GM18505 (cell line): ENCODE results near the gene TGFA.

Experiments used
- ATAC-seq: cut with Tn5 transposase; IDR thresholded peaks from one replicate; pipeline ENCODE4 v1.9.1; 2021; ENCODE audit not compliant: unreplicated experiment
- POLR2A ChIP-seq: IDR thresholded peaks from 4 replicates; pipeline ENCODE4 v1.6.1; 2011; ENCODE audit warnings: borderline replicate concordance; ENCODE audit not compliant: insufficient read depth, insufficient read length; ENCODE audit errors: extremely low read depth

TGFA gene

GRCh38 chr2:70526126-70526525, 27.5 kb downstream of the TGFA start:
- no peak for TF ChIP-seq POLR2A
- ATAC-seq = no peak

DNA sequence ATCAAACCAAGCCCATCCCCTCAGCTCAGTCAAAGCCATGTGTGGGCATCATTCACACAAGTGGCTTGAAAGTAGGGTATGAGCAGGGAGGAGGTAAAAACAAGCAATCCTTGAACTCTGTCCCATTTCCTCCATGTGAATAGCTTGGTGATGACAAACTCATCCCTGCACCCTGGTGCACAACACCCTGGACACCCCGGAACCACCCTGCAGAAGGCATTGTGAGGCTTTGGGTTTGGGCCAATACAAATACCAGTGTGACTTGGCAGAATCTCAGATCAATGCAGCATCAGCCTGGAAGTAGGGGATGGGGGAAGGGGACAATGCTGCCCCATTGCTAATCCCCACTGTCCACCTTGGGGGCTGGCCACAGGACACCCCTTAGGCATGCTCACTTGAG, 28.6 kb downstream of the TGFA start:
- no peak for ATAC-seq

DNA sequence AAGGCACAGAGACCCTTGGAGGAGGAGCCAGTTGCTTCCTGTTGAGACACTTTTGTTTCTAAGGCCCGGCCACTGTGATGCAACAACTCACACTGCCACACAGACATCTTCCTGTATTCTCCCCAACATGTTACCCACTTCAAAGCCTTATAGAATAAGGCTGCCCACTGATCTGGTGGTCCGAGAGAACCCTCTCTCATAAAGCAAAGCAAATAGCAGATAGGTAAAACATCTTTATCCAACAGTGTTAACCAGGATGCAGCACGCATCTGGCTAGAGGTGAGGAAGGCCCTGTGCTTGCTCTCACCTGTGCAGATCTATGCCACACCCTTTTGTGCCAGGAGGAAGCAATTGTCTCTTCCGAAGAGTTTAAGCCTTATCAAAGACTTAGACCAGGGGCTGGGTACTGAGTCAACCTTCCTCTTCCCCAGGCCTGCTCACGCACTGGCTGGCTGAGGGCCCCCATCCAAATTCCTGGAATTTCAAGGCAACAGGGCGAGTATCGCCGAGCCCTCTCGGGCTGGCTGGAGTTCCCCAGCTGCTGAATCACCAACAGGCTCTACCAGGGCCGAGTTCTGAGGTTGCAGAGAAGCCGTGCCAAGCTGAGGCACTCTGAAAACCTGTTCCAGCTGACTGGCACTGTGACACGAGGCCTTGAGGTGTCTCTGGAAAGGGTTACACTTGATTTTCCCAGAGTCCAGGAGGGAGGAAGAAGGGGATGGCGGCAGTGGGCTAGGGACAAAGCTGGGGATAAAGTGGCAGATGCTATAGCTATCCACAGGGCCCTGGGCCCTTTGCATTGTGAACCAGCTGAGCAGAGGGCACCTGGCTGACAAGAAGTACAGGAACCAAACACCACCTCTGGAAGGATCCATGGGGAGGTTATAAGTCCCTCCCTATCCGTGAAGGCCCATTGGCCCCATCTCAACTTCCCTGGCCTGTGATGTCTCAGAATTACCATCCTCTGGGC, 29.3 kb downstream of the TGFA start:
- ATAC-seq = no peak
- TF ChIP-seq POLR2A = no peak

More for the DNA sequence above, 28.6 kb downstream of the TGFA start:
- TF ChIP-seq POLR2A = no peak

DNA sequence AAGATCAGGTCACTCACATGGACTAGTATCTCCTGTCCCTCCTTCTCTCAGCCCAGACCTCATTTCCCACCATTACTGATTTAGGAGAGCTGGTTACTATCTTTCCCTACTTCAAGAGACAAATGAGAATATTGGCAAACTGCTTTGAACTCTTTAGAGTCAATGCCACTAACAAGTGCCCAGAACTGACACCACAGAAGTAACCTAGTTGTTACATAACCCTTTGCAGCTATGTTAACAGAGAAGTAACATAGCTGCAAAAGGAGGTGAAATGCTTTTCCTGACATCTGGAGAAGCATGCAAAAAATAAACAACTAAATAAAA, 30.0 kb downstream of the TGFA start:
- no peak for TF ChIP-seq POLR2A
- ATAC-seq = no peak

DNA sequence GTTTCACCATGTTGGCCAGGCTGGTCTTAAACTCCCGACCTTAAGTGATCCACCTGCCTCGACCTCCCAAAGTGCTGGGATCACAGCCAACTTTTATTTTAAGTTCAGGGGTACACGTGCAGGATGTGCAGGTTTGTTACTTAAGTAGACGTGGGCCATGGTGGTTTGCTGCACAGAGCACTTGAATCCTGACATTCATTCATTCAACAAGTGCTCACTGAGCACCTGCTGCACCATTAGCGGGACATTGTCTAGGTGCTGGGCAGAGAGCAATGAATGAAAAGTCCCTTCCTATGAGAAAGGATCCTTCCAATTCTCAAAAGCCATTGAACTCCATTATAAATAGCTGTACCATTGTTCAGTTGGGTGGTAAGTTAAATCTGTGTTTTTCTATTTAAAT, 31.0 kb downstream of the TGFA start:
- TF ChIP-seq POLR2A = no peak
- no peak for ATAC-seq

- TF ChIP-seq POLR2A = no peak
- ATAC-seq = no peak
Observed at GRCh38 chr2:70520825-70521224, 32.8 kb downstream of the TGFA start.

- TF ChIP-seq POLR2A = no peak
- no peak for ATAC-seq
Observed at GRCh38 chr2:70519453-70519852, 34.2 kb downstream of the TGFA start.

DNA sequence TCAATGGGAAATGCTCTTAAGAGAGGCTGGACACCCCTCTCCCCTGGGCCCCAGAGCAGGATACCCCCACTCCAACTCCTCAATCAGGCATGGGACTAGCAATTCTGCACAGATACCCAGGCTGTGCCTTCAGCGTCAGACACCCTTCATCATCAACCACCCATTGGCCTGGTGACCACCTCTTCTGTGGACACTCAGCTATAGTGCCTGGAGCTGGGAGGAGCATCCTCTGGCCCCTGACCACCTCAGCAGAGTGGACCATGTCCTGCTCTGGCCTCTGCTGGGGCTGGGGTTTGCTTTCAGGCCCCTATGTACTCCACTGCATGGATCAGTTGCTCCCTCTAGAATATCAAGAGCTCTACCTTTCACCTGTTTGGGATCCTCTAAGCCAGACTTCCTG, 35.1 kb downstream of the TGFA start:
- ATAC-seq = no peak
- no peak for TF ChIP-seq POLR2A

DNA sequence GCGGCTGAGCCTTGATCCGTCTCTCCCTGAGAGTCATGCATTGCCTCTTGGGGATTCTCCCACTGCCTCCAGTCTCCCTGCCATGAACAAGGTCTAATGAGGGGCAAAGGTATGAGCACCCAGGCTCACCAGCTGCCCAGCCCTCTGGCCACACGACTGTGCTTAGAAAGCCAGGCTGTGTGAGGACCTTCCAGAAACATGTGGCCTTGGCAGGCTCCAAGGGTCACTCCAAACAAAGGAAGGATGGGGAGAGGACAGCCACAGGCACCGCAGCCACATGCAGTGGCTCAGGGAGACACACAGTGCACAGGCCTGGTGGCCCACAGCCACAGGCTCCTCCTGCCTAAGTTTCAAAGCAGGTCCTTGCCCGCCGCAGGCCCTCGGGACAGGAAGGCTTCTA, 35.8 kb downstream of the TGFA start:
- no peak for TF ChIP-seq POLR2A
- no peak for ATAC-seq

DNA sequence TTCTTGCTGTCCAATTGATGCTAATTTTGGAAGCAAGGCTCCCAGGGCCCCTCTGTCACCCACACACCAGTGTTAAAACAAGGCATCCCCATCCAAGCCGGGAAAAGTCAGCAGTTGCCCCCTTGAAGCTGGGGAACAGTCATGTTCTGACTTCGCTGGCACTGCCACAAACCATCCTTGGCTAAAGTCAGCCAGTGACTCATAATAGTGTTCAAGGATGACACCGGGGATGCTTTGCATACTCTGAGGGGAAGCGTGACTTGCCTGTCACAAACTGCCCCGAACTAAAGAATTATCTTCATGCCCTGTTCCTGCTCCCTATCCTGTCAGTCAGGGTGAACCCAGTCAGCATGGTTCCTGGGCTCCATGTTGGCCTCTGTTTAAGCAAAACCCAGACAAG, 37.0 kb downstream of the TGFA start:
- TF ChIP-seq POLR2A = no peak
- peak; percentile 96 for ATAC-seq

DNA sequence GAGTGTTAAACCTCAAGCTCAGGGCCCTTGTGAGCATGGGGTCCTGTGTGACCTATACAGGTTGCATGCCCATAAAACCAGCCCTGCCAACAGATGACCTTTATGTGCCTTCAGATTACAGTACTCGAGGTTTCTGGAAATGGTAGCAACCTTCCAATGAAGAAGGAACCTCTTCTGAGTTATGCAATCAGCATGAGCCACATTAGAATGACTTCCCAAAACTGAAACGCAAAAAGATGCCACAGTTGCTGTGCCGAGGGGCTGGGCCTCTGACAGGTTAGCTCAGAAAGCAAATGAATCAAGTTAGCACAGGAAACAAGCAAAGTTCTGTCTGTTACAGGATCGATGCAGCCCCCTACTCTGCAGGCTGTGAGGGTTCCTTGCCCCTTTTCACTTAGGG, 37.7 kb downstream of the TGFA start:
- TF ChIP-seq POLR2A = no peak
- ATAC-seq = no peak

DNA sequence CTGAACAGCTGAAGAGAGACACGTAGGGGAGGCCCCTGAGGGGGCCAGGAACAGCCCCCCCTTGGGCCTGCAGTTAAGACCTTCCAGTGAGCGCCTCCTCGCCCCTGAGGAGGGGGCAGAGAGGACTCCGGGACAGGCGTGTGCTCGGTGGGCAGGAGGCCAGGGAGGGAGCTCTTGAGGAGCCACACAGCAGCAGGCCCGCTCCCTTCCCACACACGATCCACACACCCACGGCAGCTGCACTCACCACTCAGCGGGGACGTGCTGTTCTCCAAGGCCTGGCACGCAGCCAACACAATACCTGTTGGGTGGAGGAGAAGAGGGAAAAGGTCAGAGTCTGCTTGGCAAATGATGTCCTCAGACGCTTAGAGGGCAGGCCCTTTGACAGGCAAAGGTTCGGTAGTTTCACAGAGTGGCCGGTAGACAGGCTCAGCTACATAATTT, 39.0 kb downstream of the TGFA start:
- no peak for ATAC-seq
- TF ChIP-seq POLR2A = no peak

DNA sequence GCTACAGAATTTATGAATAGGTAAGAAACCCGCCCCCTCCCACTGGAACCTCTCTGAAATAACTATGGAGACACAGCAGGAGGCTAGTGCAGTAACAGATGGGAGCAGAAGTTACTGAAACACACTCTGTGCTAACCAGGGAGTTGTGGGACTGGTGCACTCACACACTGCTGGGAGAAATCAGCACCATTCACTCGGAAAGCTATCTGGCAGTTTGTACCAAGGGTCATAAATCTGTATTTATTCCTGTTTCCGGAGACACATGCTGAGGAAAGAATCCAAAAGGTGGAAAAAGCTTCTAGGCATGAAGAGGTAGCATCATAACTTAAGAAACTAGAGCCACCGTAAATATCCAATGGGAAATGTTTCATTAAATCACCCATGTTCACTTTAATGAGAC, 39.9 kb downstream of the TGFA start:
- no peak for TF ChIP-seq POLR2A
- no peak for ATAC-seq

DNA sequence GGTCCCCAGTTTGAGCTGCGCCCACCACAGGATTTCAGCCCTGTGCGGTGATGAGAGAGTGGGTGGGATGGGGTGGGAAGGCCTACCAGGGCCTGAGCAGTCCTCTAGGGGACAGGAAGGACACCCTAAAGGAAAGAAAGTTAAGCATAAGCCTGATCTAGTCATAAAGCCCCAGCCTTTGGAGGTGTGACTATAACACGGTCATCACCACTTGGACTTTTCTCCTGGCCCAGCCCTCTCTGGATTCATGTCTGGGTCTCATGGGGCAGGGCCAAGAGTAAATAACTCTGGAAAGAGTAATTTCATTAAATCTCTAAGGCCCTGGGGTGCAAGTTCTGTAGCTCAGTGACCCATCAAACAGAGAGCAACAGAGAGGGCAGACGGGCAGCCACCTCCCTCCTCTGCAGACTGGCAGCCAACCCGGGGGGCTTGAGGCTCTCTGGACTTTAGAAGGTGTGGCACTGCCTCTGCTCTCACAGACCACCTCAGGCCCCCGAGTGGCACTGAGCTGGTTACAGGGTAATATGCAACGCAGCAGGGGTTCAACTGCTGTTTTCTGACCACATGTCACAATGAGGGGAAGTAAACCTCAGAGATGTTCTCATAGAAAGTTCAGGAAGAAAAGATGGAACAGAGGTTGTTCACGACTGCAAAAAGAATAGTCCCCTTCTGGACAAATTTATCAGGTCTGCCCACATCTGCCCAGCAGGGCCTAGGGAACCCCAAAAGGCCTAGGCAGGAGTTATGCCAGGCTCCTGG, 41.5 kb downstream of the TGFA start:
- ATAC-seq = no peak
- TF ChIP-seq POLR2A = no peak

- ATAC-seq = no peak
- no peak for TF ChIP-seq POLR2A
Observed at GRCh38 chr2:70510313-70510712, 43.3 kb downstream of the TGFA start.

- ATAC-seq = no peak
- no peak for TF ChIP-seq POLR2A
Observed at GRCh38 chr2:70509565-70509964, 44.1 kb downstream of the TGFA start.
